HepG2 (cell line): ENCODE data around the gene GDAP1L1. TPM values are rescaled to one million over a fixed set of nuclear protein-coding genes. Genes with fewer than 3 reads are reported as not detected.

Experiments
- IKZF1 ChIP-seq: fragments of 450-650 bp; IDR thresholded peaks from 2 replicates; pipeline ENCODE4 v1.7.1; 2016
- KAT7 ChIP-seq: IDR thresholded peaks from 2 replicates; pipeline ENCODE4 v1.6.1; 2018; ENCODE audit warnings: borderline replicate concordance, missing compliant biosample characterization
- KDM3A ChIP-seq: IDR thresholded peaks from 2 replicates; pipeline ENCODE4 v1.6.1; 2018; ENCODE audit warnings: low read depth, missing compliant biosample characterization
- MBD4 ChIP-seq: IDR thresholded peaks from 2 replicates; pipeline ENCODE4 v1.6.1; 2012; ENCODE audit warnings: low read length, inconsistent platforms, borderline replicate concordance
- MYC ChIP-seq: sonication (generic); formaldehyde crosslinking; IDR thresholded peaks from 2 replicates; pipeline ENCODE4 v1.9.0; 2021; ENCODE audit warnings: missing genetic modification reagents, borderline replicate concordance
- PAF1 ChIP-seq: IDR thresholded peaks from 2 replicates; pipeline ENCODE4 v1.6.1; 2016; ENCODE audit warnings: missing genetic modification reagents, missing compliant biosample characterization
- RBAK ChIP-seq: sonication (generic); formaldehyde crosslinking; IDR thresholded peaks from 2 replicates; pipeline ENCODE4 v1.5.1; 2020; ENCODE audit warnings: mild to moderate bottlenecking, missing genetic modification reagents
- SP140L ChIP-seq: sonication (generic); formaldehyde crosslinking; IDR thresholded peaks from 2 replicates; pipeline ENCODE4 v1.4.0; 2020; ENCODE audit warnings: missing genetic modification reagents, borderline replicate concordance
- SRF ChIP-seq: IDR thresholded peaks from 2 replicates; pipeline ENCODE4 v1.6.1; 2011; ENCODE audit warnings: mild to moderate bottlenecking, low read depth, low read length, moderate library complexity
- STAG1 ChIP-seq: sonication (generic); formaldehyde crosslinking; IDR thresholded peaks from 2 replicates; pipeline ENCODE4 v1.4.0; 2020; ENCODE audit warnings: missing genetic modification reagents
- TOPORS ChIP-seq: sonication (generic); formaldehyde crosslinking; IDR thresholded peaks from 2 replicates; pipeline ENCODE4 v1.8.0; 2023; ENCODE audit warnings: mild to moderate bottlenecking, missing genetic modification reagents
- ZBTB3 ChIP-seq: sonication (generic); formaldehyde crosslinking; IDR thresholded peaks from 2 replicates; pipeline ENCODE4 v1.4.0; 2020; ENCODE audit warnings: low read depth, mild to moderate bottlenecking, moderate library complexity, missing genetic modification reagents, borderline replicate concordance
- ZFP37 ChIP-seq: sonication (generic); formaldehyde crosslinking; IDR thresholded peaks from 2 replicates; pipeline ENCODE4 v1.4.0; 2020; ENCODE audit warnings: missing genetic modification reagents, borderline replicate concordance
- ZNF160 ChIP-seq: sonication (generic); formaldehyde crosslinking; IDR thresholded peaks from 2 replicates; pipeline ENCODE4 v1.8.0; 2022; ENCODE audit warnings: mild to moderate bottlenecking, inconsistent platforms, missing genetic modification reagents
- ZNF207 ChIP-seq: fragments of 450-650 bp; IDR thresholded peaks from 2 replicates; pipeline ENCODE4 v1.6.1; 2016; ENCODE audit warnings: antibody characterized with exemption, borderline replicate concordance
- ZNF530 ChIP-seq: sonication (generic); formaldehyde crosslinking; IDR thresholded peaks from 2 replicates; pipeline ENCODE4 v1.5.0; 2020; ENCODE audit warnings: low read depth, mild to moderate bottlenecking, missing genetic modification reagents
- ZNF768 ChIP-seq: sonication (generic); formaldehyde crosslinking; IDR thresholded peaks from 2 replicates; pipeline ENCODE4 v1.4.0; 2020; ENCODE audit warnings: missing genetic modification reagents
- ZNF773 ChIP-seq: sonication (generic); formaldehyde crosslinking; IDR thresholded peaks from 2 replicates; pipeline ENCODE4 v1.4.0; 2020; ENCODE audit warnings: missing genetic modification reagents, borderline replicate concordance
- ZNF878 ChIP-seq: sonication (generic); formaldehyde crosslinking; IDR thresholded peaks from 2 replicates; pipeline ENCODE4 v1.8.1; 2023; ENCODE audit warnings: mild to moderate bottlenecking, missing genetic modification reagents, moderate library complexity
- polyA plus RNA-seq, 8 experiments: library from polyadenylated mRNA; depleted of rRNA in 3 of 8; stranded (reverse) in 7 of 8; unstranded in 1 of 8; fragments of >200 nt; fragmentation: Illumina TruSeq in 4 of 8; extraction: Trizol in 4 of 8; gene quantifications; 2 replicates each; pipeline versions ENCODE4 v1.2.1 to v1.2.3, GENCODE V29; 2011 to 2016; ENCODE audit warnings: low read depth in 4 of 8, missing spikeins in 1 of 8, mixed read lengths in 1 of 8; ENCODE audit not compliant: insufficient read depth in 1 of 8
- total RNA-seq, 5 experiments: library from RNA; depleted of rRNA; stranded (reverse); fragments of >200 nt; fragmentation: Illumina TruSeq; extraction: Trizol; gene quantifications; 2 replicates each; pipeline ENCODE4 v1.2.3, GENCODE V29; 2016; ENCODE audit warnings: low read depth in 1 of 5
- TF ChIP-seq, protein P1 (sequence below): sonication (generic); formaldehyde crosslinking; IDR thresholded peaks from 2 replicates; pipeline ENCODE4 v1.8.1; 2023; ENCODE audit warnings: mild to moderate bottlenecking, missing genetic modification reagents
- TF ChIP-seq, protein P2 (sequence below): IDR thresholded peaks from 2 replicates; pipeline ENCODE4 v1.6.1; 2016; ENCODE audit warnings: missing compliant biosample characterization, missing genetic modification reagents, borderline replicate concordance
- TF ChIP-seq, protein P3 (sequence below): sonication (generic); formaldehyde crosslinking; conservative IDR thresholded peaks from 2 replicates; pipeline ENCODE4 v1.4.0; 2020; ENCODE audit warnings: missing genetic modification reagents

Gene GDAP1L1
- total and polyA plus RNA-seq, 2 of the 13 experiments (the other 11 are each of a cell fraction or from before 2014, with no cell fraction given) = 0.04 TPM; not detected in 1

DNA sequence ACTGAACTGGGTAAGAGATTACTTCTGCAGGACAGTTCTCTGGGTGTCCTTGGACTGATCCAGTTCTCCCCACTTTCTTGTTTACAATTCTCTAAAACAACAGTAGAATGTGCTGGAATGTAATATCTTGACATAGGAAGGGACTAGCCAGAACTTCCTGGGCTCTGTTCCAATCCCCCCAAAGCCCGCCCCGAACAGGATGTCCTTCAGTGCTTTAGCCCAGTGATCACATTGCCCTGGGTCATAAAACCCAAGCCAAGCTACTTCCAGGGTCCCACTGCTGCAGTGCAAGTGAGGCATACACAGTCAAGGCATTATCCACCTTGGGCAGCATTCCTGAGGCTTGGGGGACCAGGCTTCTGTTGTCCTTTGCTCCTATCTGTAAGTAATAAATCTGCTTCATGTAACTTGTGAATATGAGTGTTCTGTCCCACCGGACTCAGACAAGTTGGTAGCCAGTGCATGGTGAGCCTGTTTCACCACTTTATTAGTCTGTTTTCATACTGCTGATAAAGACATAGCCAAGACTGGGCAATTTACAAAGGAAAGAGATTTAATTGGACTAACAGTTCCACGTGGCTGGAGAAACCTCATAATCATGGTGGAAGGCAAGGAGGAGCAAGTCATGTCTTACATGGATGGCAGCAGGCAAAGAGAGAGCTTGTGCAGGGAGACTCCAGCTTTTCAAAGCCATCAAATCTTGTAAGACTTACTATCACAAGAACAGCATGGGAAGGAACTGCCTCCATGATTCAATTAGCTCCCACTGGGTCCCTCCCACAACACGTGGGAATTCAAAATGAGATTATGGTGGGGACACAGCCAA lies 40.4 kb downstream of the GDAP1L1 start (continued):
- TF ChIP-seq ZNF530 (CRISPR knock-in tag) (no peak), RBAK (CRISPR knock-in tag) (no peak), ZNF207 (no peak), ZNF160 (CRISPR knock-in tag) (no peak), KDM3A (CRISPR knock-in tag) (0 out of 2 replicates have a peak, but pooled peaks have one; percentile 34), KAT7 (no peak), SRF (no peak), STAG1 (CRISPR knock-in tag) (no peak), ZNF878 (CRISPR knock-in tag) (no peak), TOPORS (no peak), IKZF1 (no peak), MBD4 (no peak), PAF1 (CRISPR knock-in tag) (no peak), SP140L (CRISPR knock-in tag) (no peak), MYC (CRISPR knock-in tag) (no peak), ZBTB3 (CRISPR knock-in tag) (no peak), ZFP37 (CRISPR knock-in tag) (no peak), ZNF768 (CRISPR knock-in tag) (no peak), ZNF773 (CRISPR knock-in tag) (no peak)
- TF ChIP-seq, protein P1, sequence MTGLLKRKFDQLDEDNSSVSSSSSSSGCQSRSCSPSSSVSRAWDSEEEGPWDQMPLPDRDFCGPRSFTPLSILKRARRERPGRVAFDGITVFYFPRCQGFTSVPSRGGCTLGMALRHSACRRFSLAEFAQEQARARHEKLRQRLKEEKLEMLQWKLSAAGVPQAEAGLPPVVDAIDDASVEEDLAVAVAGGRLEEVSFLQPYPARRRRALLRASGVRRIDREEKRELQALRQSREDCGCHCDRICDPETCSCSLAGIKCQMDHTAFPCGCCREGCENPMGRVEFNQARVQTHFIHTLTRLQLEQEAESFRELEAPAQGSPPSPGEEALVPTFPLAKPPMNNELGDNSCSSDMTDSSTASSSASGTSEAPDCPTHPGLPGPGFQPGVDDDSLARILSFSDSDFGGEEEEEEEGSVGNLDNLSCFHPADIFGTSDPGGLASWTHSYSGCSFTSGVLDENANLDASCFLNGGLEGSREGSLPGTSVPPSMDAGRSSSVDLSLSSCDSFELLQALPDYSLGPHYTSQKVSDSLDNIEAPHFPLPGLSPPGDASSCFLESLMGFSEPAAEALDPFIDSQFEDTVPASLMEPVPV (CRISPR knock-in tag) = no peak
- TF ChIP-seq, protein P2, sequence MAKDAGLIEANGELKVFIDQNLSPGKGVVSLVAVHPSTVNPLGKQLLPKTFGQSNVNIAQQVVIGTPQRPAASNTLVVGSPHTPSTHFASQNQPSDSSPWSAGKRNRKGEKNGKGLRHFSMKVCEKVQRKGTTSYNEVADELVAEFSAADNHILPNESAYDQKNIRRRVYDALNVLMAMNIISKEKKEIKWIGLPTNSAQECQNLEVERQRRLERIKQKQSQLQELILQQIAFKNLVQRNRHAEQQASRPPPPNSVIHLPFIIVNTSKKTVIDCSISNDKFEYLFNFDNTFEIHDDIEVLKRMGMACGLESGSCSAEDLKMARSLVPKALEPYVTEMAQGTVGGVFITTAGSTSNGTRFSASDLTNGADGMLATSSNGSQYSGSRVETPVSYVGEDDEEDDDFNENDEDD (CRISPR knock-in tag) = no peak
- TF ChIP-seq, protein P3, sequence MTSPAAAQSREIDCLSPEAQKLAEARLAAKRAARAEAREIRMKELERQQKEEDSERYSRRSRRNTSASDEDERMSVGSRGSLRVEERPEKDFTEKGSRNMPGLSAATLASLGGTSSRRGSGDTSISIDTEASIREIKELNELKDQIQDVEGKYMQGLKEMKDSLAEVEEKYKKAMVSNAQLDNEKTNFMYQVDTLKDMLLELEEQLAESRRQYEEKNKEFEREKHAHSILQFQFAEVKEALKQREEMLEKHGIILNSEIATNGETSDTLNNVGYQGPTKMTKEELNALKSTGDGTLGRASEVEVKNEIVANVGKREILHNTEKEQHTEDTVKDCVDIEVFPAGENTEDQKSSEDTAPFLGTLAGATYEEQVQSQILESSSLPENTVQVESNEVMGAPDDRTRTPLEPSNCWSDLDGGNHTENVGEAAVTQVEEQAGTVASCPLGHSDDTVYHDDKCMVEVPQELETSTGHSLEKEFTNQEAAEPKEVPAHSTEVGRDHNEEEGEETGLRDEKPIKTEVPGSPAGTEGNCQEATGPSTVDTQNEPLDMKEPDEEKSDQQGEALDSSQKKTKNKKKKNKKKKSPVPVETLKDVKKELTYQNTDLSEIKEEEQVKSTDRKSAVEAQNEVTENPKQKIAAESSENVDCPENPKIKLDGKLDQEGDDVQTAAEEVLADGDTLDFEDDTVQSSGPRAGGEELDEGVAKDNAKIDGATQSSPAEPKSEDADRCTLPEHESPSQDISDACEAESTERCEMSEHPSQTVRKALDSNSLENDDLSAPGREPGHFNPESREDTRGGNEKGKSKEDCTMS (CRISPR knock-in tag) = no peak
